ENCODE data around the gene FBXO42. TPM values are rescaled to one million over a fixed set of nuclear protein-coding genes. Genes with fewer than 3 reads are reported as not detected.
"Not testable (repeated sequence)": the region's sequence is repeated elsewhere in the genome, so short reads cannot be mapped to it uniquely, and the experiment has no call there.

Gene FBXO42
- total RNA-seq, 1 donor from 2014 or later = 25.6 TPM

DNA sequence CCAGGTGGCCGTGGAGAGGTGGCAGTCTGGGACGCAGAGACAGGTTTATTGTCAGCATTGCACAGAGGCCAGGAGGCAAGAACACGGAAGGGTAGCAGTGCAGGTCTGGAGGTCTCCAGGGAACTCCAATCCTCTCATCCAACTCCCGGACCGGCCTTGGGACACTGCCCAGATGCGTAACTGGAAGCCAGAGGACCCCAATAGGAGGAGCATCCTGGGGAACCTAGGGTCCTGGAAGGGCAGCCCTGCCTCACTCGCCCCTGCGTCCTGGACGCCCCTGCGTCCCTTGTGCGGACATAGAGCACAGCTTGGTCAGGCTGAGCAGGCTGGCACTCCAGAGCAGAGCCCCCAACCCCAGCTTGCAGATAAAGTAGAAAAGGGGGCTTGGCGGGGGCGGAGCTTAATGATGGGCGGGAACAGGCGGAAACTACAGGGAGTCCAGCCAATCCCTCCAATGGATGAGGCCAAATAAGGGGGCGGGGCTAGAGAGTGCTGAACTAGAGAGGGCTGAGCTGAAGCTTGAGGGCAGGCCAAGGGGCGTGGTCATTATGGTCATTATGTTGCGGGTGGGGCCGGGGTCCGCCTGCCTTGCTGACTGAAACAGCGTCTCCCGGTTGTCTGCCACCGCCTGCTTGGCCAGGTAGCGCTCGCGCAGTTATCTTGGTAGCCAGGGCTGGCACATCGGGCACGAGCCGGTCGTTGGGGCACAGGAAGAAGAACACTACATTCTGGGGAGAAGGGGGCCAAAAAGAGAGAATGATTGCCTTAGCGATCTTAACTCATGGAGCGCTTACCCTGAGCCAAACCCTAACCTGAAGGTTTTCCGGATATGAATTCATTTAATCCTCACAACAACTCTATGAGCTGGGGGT, 136.2 kb downstream of the FBXO42 start:
- Histone ChIP-seq H3K4me1 (ENCODE audit: insufficient read depth, low read length) (peaks cover 10% of the 10 kb centered on the region), H3K27ac (ENCODE audit: low read depth, low read length) (no peak overlapping the region), H3K9me3 (ENCODE audit: insufficient read depth, low read depth, low read length) (no peaks in the 10 kb centered on the region), H3K4me3 (ENCODE audit: insufficient read depth, low read depth, low read length) (peak overlapping the region; percentile 50), H3K4me2 (ENCODE audit: low read length) (peak overlapping the region; percentile 88), H4K20me1 (ENCODE audit: insufficient read depth, low read length) (no peaks in the 10 kb centered on the region), H3K36me3 (ENCODE audit: insufficient read depth, low read length) (no peaks in the 10 kb centered on the region), H2AFZ (ENCODE audit: low read depth, low read length) (peak overlapping the region; percentile 64), H3K9ac (ENCODE audit: low read length) (peak overlapping the region; percentile 18), H3K27me3 (ENCODE audit: insufficient read depth, low read length) (peaks cover 2% of the 10 kb centered on the region), H3K79me2 (ENCODE audit: insufficient read depth, low read length) (no peaks in the 10 kb centered on the region)
- no peak overlapping the region for H3K27ac Mint-ChIP-seq (ENCODE audit: unreplicated experiment)
- H3K4me1 Mint-ChIP-seq (ENCODE audit: low read depth, unreplicated experiment) = peaks cover 2% of the 10 kb centered on the region
- DNase-seq (ENCODE audit: low read depth) (peak; percentile 64), FAIRE-seq (no peak)
- H3K36me3 Mint-ChIP-seq (ENCODE audit: low read depth, unreplicated experiment) = no peaks in the 10 kb centered on the region
- H3K9me3 Mint-ChIP-seq (ENCODE audit: unreplicated experiment) = peaks cover 2% of the 10 kb centered on the region
- TF ChIP-seq CTCF (IDR thresholded peaks at IDR 0.05; ENCODE audit: insufficient read depth, low read depth, low read length) (no peak), EZH2 (IDR thresholded peaks at IDR 0.05; ENCODE audit: insufficient read depth, low read length) (peak; percentile 44)
- peak overlapping the region; percentile 89 for H3K4me3 Mint-ChIP-seq (ENCODE audit: unreplicated experiment)
- H3K27me3 Mint-ChIP-seq (ENCODE audit: low read depth, unreplicated experiment) = peaks cover 21% of the 10 kb centered on the region

DNA sequence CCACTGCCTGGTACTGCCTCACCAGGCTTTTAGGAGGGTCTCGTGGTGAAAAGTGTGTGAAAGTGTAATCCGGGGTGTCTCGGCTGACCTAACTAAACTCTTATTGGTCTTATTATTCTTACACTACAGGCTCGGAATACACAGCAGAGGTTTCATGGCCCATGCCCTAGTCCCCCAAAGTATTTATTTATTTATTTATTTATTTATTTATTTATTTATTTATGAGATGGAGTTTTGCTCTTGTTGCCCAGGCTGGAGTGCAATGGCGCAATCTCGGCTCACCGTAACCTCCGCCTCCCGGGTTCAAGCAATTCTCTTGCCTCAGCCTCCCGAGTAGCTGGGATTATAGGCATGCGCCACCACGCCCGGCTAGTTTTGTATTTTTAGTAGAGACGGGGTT, 137.0 kb downstream of the FBXO42 start:
- H3K9me3 ChIP-seq (ENCODE audit: insufficient read depth, low read depth, low read length); H3K36me3 Mint-ChIP-seq (ENCODE audit: low read depth, unreplicated experiment); H3K36me3 ChIP-seq (ENCODE audit: insufficient read depth, low read length); H3K4me2 ChIP-seq (ENCODE audit: low read length); H3K27me3 ChIP-seq (ENCODE audit: insufficient read depth, low read length); H3K4me1 ChIP-seq (ENCODE audit: insufficient read depth, low read length); FAIRE-seq; H3K4me1 Mint-ChIP-seq (ENCODE audit: low read depth, unreplicated experiment); H3K79me2 ChIP-seq (ENCODE audit: insufficient read depth, low read length); H3K27ac Mint-ChIP-seq (ENCODE audit: unreplicated experiment); H3K27ac ChIP-seq (ENCODE audit: low read depth, low read length); H3K4me3 ChIP-seq (ENCODE audit: insufficient read depth, low read depth, low read length); H2AFZ ChIP-seq (ENCODE audit: low read depth, low read length); H3K9me3 Mint-ChIP-seq (ENCODE audit: unreplicated experiment); H4K20me1 ChIP-seq (ENCODE audit: insufficient read depth, low read length); H3K9ac ChIP-seq (ENCODE audit: low read length); DNase-seq (ENCODE audit: low read depth); H3K4me3 Mint-ChIP-seq (ENCODE audit: unreplicated experiment): not testable (repeated sequence)
- H3K27me3 Mint-ChIP-seq (ENCODE audit: low read depth, unreplicated experiment) = peaks cover 16% of the 10 kb centered on the region

- not testable (repeated sequence) for FAIRE-seq; H3K27me3 ChIP-seq (ENCODE audit: insufficient read depth, low read length); H2AFZ ChIP-seq (ENCODE audit: low read depth, low read length); H3K36me3 ChIP-seq (ENCODE audit: insufficient read depth, low read length); H3K4me3 ChIP-seq (ENCODE audit: insufficient read depth, low read depth, low read length); DNase-seq (ENCODE audit: low read depth); H4K20me1 ChIP-seq (ENCODE audit: insufficient read depth, low read length); H3K9me3 Mint-ChIP-seq (ENCODE audit: unreplicated experiment); H3K9ac ChIP-seq (ENCODE audit: low read length); H3K36me3 Mint-ChIP-seq (ENCODE audit: low read depth, unreplicated experiment); H3K27ac Mint-ChIP-seq (ENCODE audit: unreplicated experiment); H3K27me3 Mint-ChIP-seq (ENCODE audit: low read depth, unreplicated experiment); H3K79me2 ChIP-seq (ENCODE audit: insufficient read depth, low read length); H3K4me1 Mint-ChIP-seq (ENCODE audit: low read depth, unreplicated experiment); H3K4me2 ChIP-seq (ENCODE audit: low read length); H3K4me3 Mint-ChIP-seq (ENCODE audit: unreplicated experiment); H3K9me3 ChIP-seq (ENCODE audit: insufficient read depth, low read depth, low read length); H3K27ac ChIP-seq (ENCODE audit: low read depth, low read length)
- H3K4me1 ChIP-seq (ENCODE audit: insufficient read depth, low read length) = peaks cover 14% of the 10 kb centered on the region
Measured at GRCh38 chr1:16213544-16213943, 138.7 kb downstream of the FBXO42 start.

Measured in astrocyte (in vitro differentiated cells and primary cell).